Mesendoderm (in vitro differentiated cells): ENCODE results near the gene SLIT3.

Experiments used
- DNase-seq: peaks from one replicate; pipeline ENCODE4 v3.0.0; 2013
- H2AK5ac ChIP-seq: 2 replicates; pipeline ENCODE4 v1.6.1; 2013; ENCODE audit warnings: low read length, inconsistent platforms
- H2BK120ac ChIP-seq: 2 replicates; pipeline ENCODE4 v1.6.1; 2013; ENCODE audit warnings: low read depth, mild to moderate bottlenecking, low read length, moderate library complexity, mixed read lengths
- H2BK15ac ChIP-seq: replicated peaks from 2 replicates; pipeline ENCODE4 v1.6.1; 2013; ENCODE audit warnings: low read depth, mild to moderate bottlenecking, moderate library complexity
- H2BK5ac ChIP-seq: 2 replicates; pipeline ENCODE4 v1.6.1; 2013; ENCODE audit warnings: low read length, inconsistent platforms
- H3K18ac ChIP-seq: 2 replicates; pipeline ENCODE4 v1.6.1; 2013; ENCODE audit warnings: mild to moderate bottlenecking, low read length, mixed read lengths
- H3K23ac ChIP-seq: one replicate; pipeline ENCODE4 v1.6.1; 2013; ENCODE audit warnings: low read length
- H3K27ac ChIP-seq: 2 replicates; pipeline ENCODE4 v1.5.1; 2013; ENCODE audit warnings: low read depth, mild to moderate bottlenecking, inconsistent platforms, low read length, moderate library complexity
- H3K27me3 ChIP-seq: 2 replicates; pipeline ENCODE4 v1.6.1; 2013; ENCODE audit warnings: low read length, control low read depth, mild to moderate bottlenecking, inconsistent platforms; ENCODE audit not compliant: insufficient read depth, poor library complexity
- H3K36me3 ChIP-seq: 2 replicates; pipeline ENCODE4 v1.6.1; 2013; ENCODE audit warnings: low read length, inconsistent platforms; ENCODE audit not compliant: control insufficient read depth, insufficient read depth
- H3K4ac ChIP-seq: one replicate; pipeline ENCODE4 v1.6.1; 2013; ENCODE audit warnings: low read depth, mild to moderate bottlenecking, low read length, moderate library complexity
- H3K4me1 ChIP-seq: 2 replicates; pipeline ENCODE4 v1.6.1; 2013; ENCODE audit warnings: low read depth, low read length, inconsistent platforms; ENCODE audit not compliant: control insufficient read depth
- H3K4me2 ChIP-seq: 2 replicates; pipeline ENCODE4 v1.6.1; 2013; ENCODE audit warnings: low read length
- H3K4me3 ChIP-seq: 2 replicates; pipeline ENCODE4 v1.5.1; 2013; ENCODE audit warnings: mild to moderate bottlenecking, low read length
- H3K56ac ChIP-seq: one replicate; pipeline ENCODE4 v1.6.1; 2013; ENCODE audit warnings: low read length
- H3K79me1 ChIP-seq: 2 replicates; pipeline ENCODE4 v1.6.1; 2013; ENCODE audit warnings: low read length, inconsistent platforms
- H3K79me2 ChIP-seq: 2 replicates; pipeline ENCODE4 v1.6.1; 2013; ENCODE audit warnings: mild to moderate bottlenecking, low read length; ENCODE audit not compliant: control insufficient read depth, insufficient read depth
- H3K9ac ChIP-seq: 2 replicates; pipeline ENCODE4 v1.6.1; 2013; ENCODE audit warnings: low read length, inconsistent platforms
- H4K5ac ChIP-seq: one replicate; pipeline ENCODE4 v1.6.1; 2013; ENCODE audit warnings: low read length
- H4K8ac ChIP-seq: one replicate; pipeline ENCODE4 v1.6.1; 2013; ENCODE audit warnings: low read depth, mild to moderate bottlenecking, control low read depth, low read length, moderate library complexity
- whole genome bisulfite sequencing: extraction: QIAGEN DNeasy Blood & Tissue Kit; methylation state at CpG from one replicate; pipeline ENCODE4 v1.1.7; 2013; ENCODE audit warnings: low lambda C conversion rate, missing lambda C conversion rate; ENCODE audit not compliant: insufficient coverage; ENCODE audit errors: extremely low coverage; 5-methylcytosine and 5-hydroxymethylcytosine counted together

Gene SLIT3

DNA sequence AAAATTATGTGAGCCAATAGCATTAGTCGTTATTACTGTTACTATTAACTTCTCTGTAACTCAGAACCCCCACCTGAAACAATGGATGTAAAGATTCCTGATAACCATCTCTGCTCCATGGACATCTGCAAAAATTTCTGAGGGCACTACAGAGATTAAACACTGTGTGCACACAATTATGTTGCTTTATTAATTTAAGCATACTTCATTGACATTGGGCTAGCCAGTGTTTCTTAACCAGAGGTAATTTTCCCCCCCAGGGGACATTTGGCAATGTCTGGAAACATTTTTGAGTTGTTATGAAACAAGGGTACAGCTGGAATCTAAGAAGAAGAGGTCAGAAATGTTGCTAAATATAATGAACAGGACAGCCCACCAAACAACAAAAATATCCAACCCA is 19.3 kb downstream of the SLIT3 start:
- no peak overlapping the region for H3K4me2 ChIP-seq
- no peak overlapping the region for H4K5ac ChIP-seq
- H3K4me1 ChIP-seq: no peaks in the 10 kb centered on the region
- no peak overlapping the region for H2AK5ac ChIP-seq
- H3K56ac ChIP-seq: no peak overlapping the region
- no peak overlapping the region for H2BK15ac ChIP-seq
- no peak overlapping the region for H3K9ac ChIP-seq
- H3K79me1 ChIP-seq: no peaks in the 10 kb centered on the region
- H2BK5ac ChIP-seq: no peak overlapping the region
- no peak overlapping the region for H4K8ac ChIP-seq
- no CpG with 5 or more reads among the region's 1 CpG for WGBS
- no peak overlapping the region for H3K4ac ChIP-seq
- no peak overlapping the region for H3K27ac ChIP-seq
- H3K79me2 ChIP-seq: no peaks in the 10 kb centered on the region
- no peak overlapping the region for H3K18ac ChIP-seq
- no peak overlapping the region for H2BK120ac ChIP-seq
- H3K36me3 ChIP-seq: no peaks in the 10 kb centered on the region
- no peaks in the 10 kb centered on the region for H3K27me3 ChIP-seq
- H3K23ac ChIP-seq: no peak overlapping the region
- H3K4me3 ChIP-seq: no peak overlapping the region
- no peak for DNase-seq

DNA sequence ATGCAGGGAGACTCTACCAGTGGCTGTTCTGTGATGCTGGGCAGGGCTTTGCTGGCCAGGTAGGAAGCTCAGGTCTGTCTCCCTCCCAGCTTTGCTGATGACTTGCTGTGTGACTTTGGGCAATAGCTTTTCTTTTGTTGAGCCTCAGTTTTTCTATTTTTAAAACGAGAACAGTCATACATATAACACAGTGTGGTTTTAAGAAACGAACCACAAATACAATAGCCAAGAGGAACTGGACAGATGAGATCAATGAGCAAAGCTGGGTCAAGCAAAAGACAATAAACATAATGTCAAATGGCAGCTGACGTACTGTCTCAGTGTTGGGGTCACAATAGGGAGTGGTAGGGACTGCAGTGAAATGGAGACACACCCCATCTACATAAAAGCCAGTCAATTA is 20.2 kb downstream of the SLIT3 start:
- H2BK120ac ChIP-seq: no peak overlapping the region
- H3K36me3 ChIP-seq: no peaks in the 10 kb centered on the region
- H3K9ac ChIP-seq: no peak overlapping the region
- no peak overlapping the region for H2BK15ac ChIP-seq
- H2AK5ac ChIP-seq: no peak overlapping the region
- H3K27ac ChIP-seq: no peak overlapping the region
- H3K4me3 ChIP-seq: no peak overlapping the region
- no peak overlapping the region for H4K8ac ChIP-seq
- H3K4ac ChIP-seq: no peak overlapping the region
- H2BK5ac ChIP-seq: no peak overlapping the region
- H3K79me1 ChIP-seq: no peaks in the 10 kb centered on the region
- H3K4me2 ChIP-seq: no peak overlapping the region
- H3K27me3 ChIP-seq: no peaks in the 10 kb centered on the region
- no peak overlapping the region for H3K23ac ChIP-seq
- no peak for DNase-seq
- H4K5ac ChIP-seq: no peak overlapping the region
- H3K79me2 ChIP-seq: no peaks in the 10 kb centered on the region
- WGBS: no CpG with 5 or more reads among the region's 3 CpGs
- H3K4me1 ChIP-seq: no peaks in the 10 kb centered on the region
- no peak overlapping the region for H3K18ac ChIP-seq
- H3K56ac ChIP-seq: no peak overlapping the region

DNA sequence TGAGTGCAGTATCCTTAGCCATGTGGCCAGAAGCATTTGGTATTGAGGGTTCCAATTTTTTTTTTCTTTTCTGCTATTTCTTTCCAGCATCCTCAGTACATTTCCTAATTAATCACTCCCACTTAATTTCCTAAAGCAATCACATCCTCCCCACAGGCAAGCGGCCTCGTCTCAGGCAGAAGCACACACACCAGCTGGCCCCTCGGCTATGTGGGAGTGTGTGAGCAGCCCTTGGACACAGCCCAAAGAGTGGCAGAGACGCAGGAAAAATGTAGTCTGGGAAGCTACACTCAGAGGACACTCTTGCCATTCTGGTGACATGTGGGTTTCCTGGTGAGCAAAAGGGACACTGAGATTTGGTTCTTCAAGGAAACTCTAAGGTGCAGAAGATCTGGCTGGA is 20.7 kb downstream of the SLIT3 start:
- H3K4me2 ChIP-seq: no peak overlapping the region
- H3K56ac ChIP-seq: no peak overlapping the region
- H3K9ac ChIP-seq: no peak overlapping the region
- no peak overlapping the region for H4K5ac ChIP-seq
- no peak overlapping the region for H3K18ac ChIP-seq
- H2AK5ac ChIP-seq: no peak overlapping the region
- no peaks in the 10 kb centered on the region for H3K27me3 ChIP-seq
- no CpG with 5 or more reads among the region's 4 CpGs for WGBS
- H3K4me1 ChIP-seq: no peaks in the 10 kb centered on the region
- no peak overlapping the region for H4K8ac ChIP-seq
- H3K4me3 ChIP-seq: no peak overlapping the region
- no peaks in the 10 kb centered on the region for H3K79me1 ChIP-seq
- no peak overlapping the region for H3K27ac ChIP-seq
- no peaks in the 10 kb centered on the region for H3K36me3 ChIP-seq
- H2BK5ac ChIP-seq: no peak overlapping the region
- no peak overlapping the region for H3K4ac ChIP-seq
- H2BK15ac ChIP-seq: no peak overlapping the region
- no peak overlapping the region for H2BK120ac ChIP-seq
- DNase-seq: no peak
- no peak overlapping the region for H3K23ac ChIP-seq
- H3K79me2 ChIP-seq: no peaks in the 10 kb centered on the region

DNA sequence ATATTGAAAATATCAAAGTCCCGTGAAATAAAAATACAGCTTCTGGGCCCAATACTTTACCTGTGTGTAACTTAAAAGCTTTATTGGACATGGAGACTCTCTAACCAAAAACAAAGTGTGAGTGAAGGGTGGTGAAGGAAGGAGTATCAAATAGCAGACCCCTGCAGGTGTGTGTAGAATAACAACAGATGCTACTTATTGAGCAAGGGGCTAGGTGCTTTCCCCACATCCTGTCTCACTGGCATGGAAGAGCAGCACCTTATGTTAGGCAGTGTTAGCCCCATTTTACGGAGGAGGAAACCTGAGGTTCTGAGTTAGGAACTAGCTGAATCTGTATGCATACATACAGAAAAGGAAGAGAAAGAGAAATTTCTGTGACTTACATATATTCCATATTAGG is 21.8 kb downstream of the SLIT3 start:
- H2BK15ac ChIP-seq: no peak overlapping the region
- H4K5ac ChIP-seq: no peak overlapping the region
- no peaks in the 10 kb centered on the region for H3K27me3 ChIP-seq
- H3K4me1 ChIP-seq: no peaks in the 10 kb centered on the region
- H3K79me1 ChIP-seq: no peaks in the 10 kb centered on the region
- no peak overlapping the region for H3K4me3 ChIP-seq
- H3K4me2 ChIP-seq: no peak overlapping the region
- H3K56ac ChIP-seq: no peak overlapping the region
- no peak overlapping the region for H3K18ac ChIP-seq
- H2AK5ac ChIP-seq: no peak overlapping the region
- WGBS: no CpG with 5 or more reads among the region's 2 CpGs
- no peak overlapping the region for H2BK120ac ChIP-seq
- DNase-seq: no peak
- H2BK5ac ChIP-seq: no peak overlapping the region
- H3K36me3 ChIP-seq: no peaks in the 10 kb centered on the region
- no peak overlapping the region for H3K9ac ChIP-seq
- H3K27ac ChIP-seq: no peak overlapping the region
- H3K79me2 ChIP-seq: no peaks in the 10 kb centered on the region
- no peak overlapping the region for H3K4ac ChIP-seq
- H3K23ac ChIP-seq: no peak overlapping the region
- no peak overlapping the region for H4K8ac ChIP-seq

DNA sequence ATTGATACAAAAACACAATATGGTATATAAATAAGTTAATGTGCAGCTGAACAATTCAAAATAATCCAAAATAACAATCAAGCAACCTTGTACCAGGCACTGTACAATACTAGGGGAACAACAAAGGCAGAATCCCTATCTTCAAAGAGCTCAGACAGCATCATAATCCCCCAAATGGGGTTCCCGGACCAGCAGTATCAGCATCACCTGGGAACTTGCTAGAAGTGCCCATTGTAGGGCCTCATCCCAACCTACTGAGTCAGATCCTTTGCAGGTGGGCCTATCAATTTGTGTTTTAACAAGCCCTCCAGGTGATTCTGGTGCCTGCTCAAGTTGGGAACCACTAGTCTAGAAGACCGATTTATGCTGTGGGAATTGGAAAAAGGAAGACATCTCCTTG is 27.1 kb downstream of the SLIT3 start:
- Histone ChIP-seq H2BK120ac (no peak overlapping the region), H3K4me1 (no peaks in the 10 kb centered on the region), H2BK15ac (no peak overlapping the region), H3K4me3 (no peak overlapping the region), H2BK5ac (no peak overlapping the region), H4K5ac (no peak overlapping the region), H3K79me1 (no peaks in the 10 kb centered on the region), H3K4me2 (no peak overlapping the region), H3K23ac (no peak overlapping the region), H3K56ac (no peak overlapping the region), H3K36me3 (no peaks in the 10 kb centered on the region), H3K27me3 (no peaks in the 10 kb centered on the region), H3K18ac (no peak overlapping the region), H3K9ac (no peak overlapping the region), H3K27ac (no peak overlapping the region), H3K4ac (no peak overlapping the region), H2AK5ac (no peak overlapping the region), H4K8ac (no peak overlapping the region), H3K79me2 (no peaks in the 10 kb centered on the region)
- no CpG with 5 or more reads among the region's 2 CpGs for WGBS
- DNase-seq: no peak

DNA sequence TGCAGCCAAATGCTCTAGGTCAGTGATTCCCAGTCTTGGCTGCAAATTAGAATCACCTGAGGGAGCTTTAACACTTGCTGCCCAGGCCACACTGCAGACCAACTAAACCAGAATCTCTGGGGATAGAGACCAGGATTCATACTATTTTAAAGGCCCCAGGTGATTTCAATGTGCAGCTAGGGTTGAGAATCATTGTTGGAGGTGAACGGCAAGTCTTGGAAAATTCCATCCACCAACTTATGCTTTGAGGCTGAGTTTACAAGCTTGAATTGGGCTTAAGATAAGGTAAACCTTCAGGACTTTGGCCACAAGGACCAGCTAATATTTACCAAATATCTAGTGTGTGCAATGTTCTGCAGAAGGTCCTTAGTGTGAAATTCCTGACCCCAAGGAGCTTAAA is 27.5 kb downstream of the SLIT3 start:
- no CpG with 5 or more reads among the region's 1 CpG for WGBS
- no peak for DNase-seq
- Histone ChIP-seq H3K79me1 (no peaks in the 10 kb centered on the region), H3K9ac (no peak overlapping the region), H3K27ac (no peak overlapping the region), H2BK120ac (no peak overlapping the region), H3K4me2 (no peak overlapping the region), H3K27me3 (no peaks in the 10 kb centered on the region), H4K8ac (no peak overlapping the region), H3K36me3 (no peaks in the 10 kb centered on the region), H3K23ac (no peak overlapping the region), H2BK15ac (no peak overlapping the region), H3K4me1 (no peaks in the 10 kb centered on the region), H3K56ac (no peak overlapping the region), H3K4ac (no peak overlapping the region), H3K79me2 (no peaks in the 10 kb centered on the region), H2AK5ac (no peak overlapping the region), H3K18ac (no peak overlapping the region), H3K4me3 (no peak overlapping the region), H2BK5ac (no peak overlapping the region), H4K5ac (no peak overlapping the region)
